H7 (cell line): Measurements from ENCODE around the gene GAS6. TPM values are rescaled to one million over a fixed set of nuclear protein-coding genes. Genes with fewer than 3 reads are reported as not detected.
"Not testable (repeated sequence)": the region's sequence is repeated elsewhere in the genome, so short reads cannot be mapped to it uniquely, and the experiment has no call there.

Source experiments
- DNase-seq: peaks from one replicate; pipeline ENCODE4 v3.0.0; 2012
- H3K27me3 ChIP-seq: 2 replicates; pipeline ENCODE4 v1.6.0; 2011; ENCODE audit warnings: mild to moderate bottlenecking, low read length; ENCODE audit not compliant: control insufficient read depth, insufficient read depth
- H3K36me3 ChIP-seq: replicated peaks from 2 replicates; pipeline ENCODE4 v1.5.1; 2011; ENCODE audit warnings: low read length; ENCODE audit not compliant: control insufficient read depth, insufficient read depth
- H3K4me3 ChIP-seq: 2 replicates; pipeline ENCODE4 v1.5.1; 2011; ENCODE audit warnings: low read depth, mild to moderate bottlenecking, control low read depth, low read length, moderate library complexity; ENCODE audit not compliant: insufficient read depth
- total RNA-seq: library from RNA; depleted of rRNA; stranded (reverse); fragments of >200 nt; shearing (Covaris generic); gene quantifications from 2 replicates; pipeline ENCODE4 v1.2.3, GENCODE V29; 2014

GAS6 gene
- total RNA-seq, 1 experiment from 2014 or later = 15.1 TPM

- no peaks in the 10 kb centered on the region for H3K27me3 ChIP-seq
- DNase-seq = peak; percentile 52
- H3K4me3 ChIP-seq = no peak overlapping the region
- no peaks in the 10 kb centered on the region for H3K36me3 ChIP-seq
These were observed 72.7 kb downstream of the GAS6 start for GRCh38 chr13:113791226-113791625.

DNA sequence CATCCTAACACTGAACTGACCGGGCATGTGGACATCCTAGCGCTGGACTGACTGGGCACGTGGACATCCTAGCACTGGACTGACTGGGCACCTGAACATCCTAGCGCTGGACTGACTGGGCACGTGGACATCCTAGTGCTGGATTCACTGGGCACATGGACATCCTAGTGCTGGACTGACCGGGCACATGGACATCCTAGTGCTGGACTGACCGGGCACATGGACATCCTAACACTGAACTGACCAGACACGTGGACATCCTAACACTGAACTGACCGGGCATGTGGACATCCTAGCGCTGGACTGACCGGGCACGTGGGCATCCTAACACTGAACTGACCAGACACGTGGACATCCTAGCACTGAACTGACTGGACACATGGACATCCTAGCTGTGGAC lies 73.9 kb downstream of the GAS6 start:
- H3K4me3 ChIP-seq, H3K36me3 ChIP-seq, H3K27me3 ChIP-seq, DNase-seq: not testable (repeated sequence)

DNA sequence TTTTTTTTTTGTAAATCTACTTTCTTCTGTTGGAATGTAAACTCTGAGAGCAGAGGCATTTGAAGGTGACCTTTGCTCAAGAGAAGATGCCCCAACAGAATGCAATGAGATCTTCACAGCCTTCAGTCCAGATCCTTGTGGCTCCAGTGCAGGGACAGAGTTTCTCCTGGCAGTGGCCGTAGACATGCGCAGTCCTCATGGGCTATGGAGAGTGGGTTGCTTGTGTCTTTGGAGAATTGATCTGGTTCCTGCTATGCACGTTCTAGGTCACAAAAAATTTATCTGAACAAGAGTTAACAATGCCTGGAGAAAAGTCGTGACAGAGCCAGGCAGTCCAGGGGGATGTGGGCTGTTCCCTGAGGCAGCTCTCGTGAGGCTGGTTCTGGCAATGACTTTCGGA lies 74.7 kb downstream of the GAS6 start:
- DNase-seq = peak; percentile 33
- H3K27me3 ChIP-seq = no peaks in the 10 kb centered on the region
- no peak overlapping the region for H3K4me3 ChIP-seq
- H3K36me3 ChIP-seq = no peaks in the 10 kb centered on the region

- no peak overlapping the region for H3K4me3 ChIP-seq
- peak; percentile 70 for DNase-seq
- H3K27me3 ChIP-seq = no peaks in the 10 kb centered on the region
- H3K36me3 ChIP-seq = no peaks in the 10 kb centered on the region
These were observed 75.3 kb downstream of the GAS6 start for GRCh38 chr13:113788413-113789135.

DNA sequence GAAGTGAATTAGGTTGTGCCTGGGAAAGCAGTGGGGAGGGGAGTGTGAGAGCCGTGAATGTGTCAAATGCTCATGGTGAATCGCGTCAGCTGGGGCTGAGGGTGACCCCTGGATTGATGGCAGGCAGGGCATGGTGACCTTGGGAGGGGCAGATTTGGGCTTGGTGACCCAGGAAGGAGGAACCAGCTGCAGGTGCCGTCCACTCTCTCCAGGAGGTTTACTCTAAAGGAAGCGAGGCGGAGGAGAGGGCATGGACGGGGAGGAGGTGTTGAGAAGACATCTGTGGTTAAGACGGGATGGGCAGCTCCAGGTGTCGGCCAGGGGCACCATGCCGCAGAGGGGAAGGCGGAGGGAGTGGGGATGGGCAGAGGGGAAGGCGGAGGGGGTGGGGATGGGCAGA lies 76.2 kb downstream of the GAS6 start:
- H3K36me3 ChIP-seq = no peaks in the 10 kb centered on the region
- no peaks in the 10 kb centered on the region for H3K27me3 ChIP-seq
- no peak overlapping the region for H3K4me3 ChIP-seq
- peak; percentile 55 for DNase-seq

DNA sequence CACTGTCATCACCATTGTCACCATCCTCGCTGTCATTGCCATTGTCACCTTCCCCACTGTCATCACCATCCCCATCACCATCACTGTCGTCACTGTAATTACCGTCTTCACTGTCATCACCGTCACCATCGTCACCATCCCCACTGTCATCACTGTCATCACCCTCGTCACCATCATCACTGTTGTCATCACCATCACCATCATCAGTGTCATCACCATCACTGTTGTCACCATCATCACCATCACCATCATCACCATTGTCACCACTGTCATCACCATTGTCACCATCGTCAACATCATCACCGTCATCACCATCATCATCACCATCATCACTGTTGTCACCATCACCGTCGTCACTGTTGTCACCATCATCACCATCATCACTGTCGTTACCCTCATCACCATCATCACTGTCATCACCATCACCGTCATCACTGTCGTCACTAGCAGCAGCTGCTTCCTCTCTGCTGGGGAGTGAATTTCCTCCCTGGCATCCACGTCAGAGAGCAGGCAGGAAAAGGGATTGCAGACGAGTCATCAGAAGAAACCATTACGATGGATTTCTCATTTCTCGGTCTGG lies 77.5 kb downstream of the GAS6 start:
- Histone ChIP-seq H3K36me3 (no peaks in the 10 kb centered on the region), H3K4me3 (no peak overlapping the region), H3K27me3 (no peaks in the 10 kb centered on the region)
- no peak for DNase-seq

DNA sequence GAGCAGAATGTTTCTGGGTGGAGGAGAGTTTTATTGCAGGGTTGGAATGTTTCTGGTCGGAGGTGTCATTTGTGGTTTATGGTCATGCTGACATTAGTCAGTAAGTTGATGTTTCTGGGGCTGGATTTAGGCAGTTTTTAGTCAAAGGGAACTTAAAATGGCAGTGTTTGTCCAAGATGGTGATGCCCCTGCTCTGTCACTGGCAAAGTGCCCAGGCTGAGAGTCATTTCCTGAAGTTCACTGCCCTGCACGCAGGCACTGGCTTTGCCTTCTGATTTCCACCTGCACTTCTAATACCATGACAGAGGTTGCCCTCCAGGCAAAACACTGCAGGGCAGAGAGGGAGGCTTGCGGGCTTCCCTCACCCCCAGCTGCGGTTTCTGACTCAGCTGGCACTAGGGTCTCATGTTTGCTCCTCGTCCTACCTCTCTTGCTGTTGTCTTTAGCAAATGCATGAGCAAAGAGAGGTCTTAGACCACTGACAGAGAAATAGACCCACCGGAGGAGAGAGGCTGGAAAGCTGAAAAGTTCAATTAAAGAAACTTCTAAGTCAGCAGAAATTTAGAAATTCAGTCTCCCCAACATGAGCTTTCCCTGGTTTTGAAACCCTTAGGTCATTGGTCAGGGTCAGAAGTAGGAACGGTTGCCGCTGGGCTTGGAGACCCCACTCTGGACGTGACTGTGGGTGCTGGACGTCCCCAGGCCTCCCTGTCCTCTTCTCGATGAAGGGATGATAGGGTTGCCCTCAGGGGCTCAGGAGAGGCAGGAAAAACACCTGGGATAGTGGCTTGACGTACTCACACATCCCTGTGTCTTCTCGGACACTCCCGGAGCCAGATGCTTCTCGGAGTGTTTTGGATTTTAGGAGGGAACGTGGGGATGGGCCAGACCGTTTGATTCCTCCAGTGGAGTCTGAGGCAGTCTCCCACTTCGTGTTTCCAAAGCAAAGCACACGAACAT lies 78.5 kb downstream of the GAS6 start:
- Histone ChIP-seq H3K4me3 (no peak overlapping the region), H3K27me3 (no peaks in the 10 kb centered on the region), H3K36me3 (no peaks in the 10 kb centered on the region)
- no peak for DNase-seq

DNA sequence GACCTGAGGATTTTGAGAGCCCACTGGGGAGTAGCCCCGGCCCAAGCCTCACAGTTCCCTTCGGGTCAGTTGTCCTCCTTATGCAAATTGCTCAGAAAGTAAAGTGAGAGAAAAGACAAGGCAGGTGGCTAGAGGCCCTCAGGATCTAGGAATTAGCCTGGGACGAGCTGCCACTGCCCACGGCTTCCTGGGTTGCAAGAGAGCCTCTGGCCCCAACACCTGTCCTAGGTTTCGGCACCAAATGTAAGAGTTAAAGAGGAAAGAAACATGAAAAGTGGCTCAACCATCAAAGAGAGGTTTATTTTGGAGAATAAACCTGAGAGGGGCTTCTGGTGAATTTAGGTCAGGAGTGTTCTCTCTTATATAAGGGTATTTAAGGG lies 79.2 kb downstream of the GAS6 start:
- DNase-seq = no peak
- Histone ChIP-seq H3K27me3 (no peaks in the 10 kb centered on the region), H3K4me3 (no peak overlapping the region), H3K36me3 (no peaks in the 10 kb centered on the region)

GRCh38 chr13:113783966-113784644 lies 79.8 kb downstream of the GAS6 start:
- no peaks in the 10 kb centered on the region for H3K36me3 ChIP-seq
- no peaks in the 10 kb centered on the region for H3K27me3 ChIP-seq
- no peak overlapping the region for H3K4me3 ChIP-seq
- no peak for DNase-seq

DNA sequence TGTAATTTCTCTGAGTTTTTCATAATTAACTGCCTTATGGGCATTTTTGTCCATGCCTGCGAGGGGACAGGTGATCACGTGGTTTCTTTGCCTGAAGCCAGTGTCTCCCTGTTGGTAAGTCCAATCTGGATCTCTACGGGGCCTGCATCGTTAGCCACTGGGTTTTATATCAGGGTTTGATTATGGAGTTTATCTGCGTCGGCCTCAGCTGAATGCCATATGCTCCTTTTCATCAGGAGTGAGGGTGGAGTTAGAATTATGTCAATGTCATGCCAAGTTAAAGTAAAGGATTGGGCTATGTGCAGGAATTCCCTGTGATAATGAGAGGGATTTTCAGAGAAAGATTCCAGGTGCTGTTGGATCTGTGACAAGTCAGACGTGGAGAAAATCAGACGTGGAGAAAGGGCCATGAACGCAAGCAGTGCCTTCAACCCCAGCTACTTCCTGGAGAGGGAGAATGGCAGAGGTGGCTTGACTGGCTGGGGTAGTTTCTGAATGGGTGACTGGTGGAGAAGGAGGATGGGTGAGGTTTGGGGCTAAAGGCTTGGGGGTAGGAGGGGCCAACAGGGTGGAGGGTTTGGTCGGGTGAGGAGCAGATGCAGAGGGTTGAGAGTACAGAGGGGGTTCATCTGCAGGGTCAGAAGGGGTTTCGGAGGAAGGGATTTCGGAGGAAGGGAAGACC lies 80.5 kb downstream of the GAS6 start:
- no peak for DNase-seq
- Histone ChIP-seq H3K4me3 (no peak overlapping the region), H3K27me3 (no peaks in the 10 kb centered on the region), H3K36me3 (no peaks in the 10 kb centered on the region)

GRCh38 chr13:113782472-113782871 lies 81.4 kb downstream of the GAS6 start:
- Histone ChIP-seq H3K36me3 (no peaks in the 10 kb centered on the region), H3K4me3 (no peak overlapping the region), H3K27me3 (no peaks in the 10 kb centered on the region; the same call in 1 of the 2 replicates)
- DNase-seq = no peak

DNA sequence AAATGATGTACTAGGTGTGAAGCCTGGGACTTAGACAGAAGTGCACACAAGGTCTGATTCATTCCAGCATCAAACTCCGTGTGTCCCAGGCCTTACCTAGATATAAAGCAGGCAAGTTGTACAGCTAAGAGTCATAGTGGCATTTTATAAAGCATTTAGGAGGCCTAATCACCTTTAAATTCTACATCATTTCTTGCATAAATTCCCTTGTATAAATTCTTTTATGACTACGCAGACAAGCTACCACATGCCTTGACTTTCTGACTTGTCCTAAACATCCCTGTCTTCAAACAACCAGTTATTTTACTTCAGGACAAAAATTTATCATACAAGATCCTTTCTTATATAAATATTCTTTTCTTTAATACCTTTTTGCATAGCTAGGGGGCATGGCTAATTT lies 82.3 kb downstream of the GAS6 start:
- Histone ChIP-seq H3K36me3 (no peaks in the 10 kb centered on the region), H3K27me3 (no peaks in the 10 kb centered on the region; the same call in 1 of the 2 replicates), H3K4me3 (no peak overlapping the region)
- no peak for DNase-seq

DNA sequence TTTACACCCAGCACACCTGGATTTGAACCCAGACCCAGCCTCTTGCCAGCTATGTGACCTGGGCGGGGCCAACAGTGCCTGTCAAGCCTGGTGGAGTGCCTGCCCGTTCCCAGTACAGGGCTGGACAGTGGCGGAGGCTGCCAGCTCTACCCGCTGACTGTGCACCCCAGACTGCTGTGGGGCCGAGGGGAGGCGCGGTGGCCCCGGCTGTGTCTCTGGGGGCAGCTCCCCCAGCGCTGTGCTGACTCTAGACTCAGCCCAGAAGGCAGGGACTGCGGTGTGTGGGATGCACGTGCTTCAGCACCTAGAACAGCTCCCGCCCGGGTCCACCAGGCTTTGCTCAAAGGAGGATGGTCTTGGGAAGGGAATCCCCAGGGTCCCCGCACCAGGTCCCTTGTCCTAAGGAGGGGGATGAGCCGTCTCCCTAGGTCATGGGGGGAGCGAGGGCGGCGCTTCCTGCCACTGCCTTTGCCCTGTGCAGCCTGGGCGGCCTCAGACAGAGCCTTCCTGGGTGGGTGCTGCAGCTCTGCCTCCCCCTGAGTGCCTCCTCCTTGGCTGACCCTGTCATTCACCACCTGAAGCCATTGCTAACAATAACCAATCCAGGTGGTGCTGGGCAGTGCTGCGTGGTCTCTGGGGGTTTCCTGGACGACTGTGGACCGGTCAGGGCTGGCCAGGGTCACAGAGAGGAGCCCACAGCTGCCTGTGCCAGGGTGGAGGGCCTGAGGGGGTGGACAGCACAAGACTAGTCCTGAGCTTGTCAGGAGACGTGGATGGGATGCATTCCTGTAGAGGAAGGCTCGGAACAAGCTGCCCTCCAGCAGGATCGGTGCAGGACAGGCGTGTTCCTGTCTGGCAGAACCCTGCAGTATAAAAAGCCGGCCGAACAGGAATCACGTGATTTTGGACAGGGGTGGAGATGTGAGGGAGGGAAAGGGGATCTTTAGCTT lies 86.3 kb downstream of the GAS6 start:
- Histone ChIP-seq H3K27me3 (no peaks in the 10 kb centered on the region; the same call in 1 of the 2 replicates), H3K36me3 (no peaks in the 10 kb centered on the region), H3K4me3 (no peak overlapping the region)
- peak; percentile 96 for DNase-seq
